NCI-H774 (cell line): ENCODE data around the gene UBTD2.
"Not testable (repeated sequence)": the region's sequence is repeated elsewhere in the genome, so short reads cannot be mapped to it uniquely, and the experiment has no call there.

Source experiments
- DNase-seq: peaks from one replicate; lab custom pipeline; 2025; lab: John Stamatoyannopoulos, UW

Gene UBTD2

GRCh38 chr5:172248637-172249036 is 34.9 kb downstream of the UBTD2 start:
- DNase-seq, result no peak

- no peak for DNase-seq
These were observed 37.9 kb downstream of the UBTD2 start for GRCh38 chr5:172245703-172246125.

GRCh38 chr5:172245046-172245445 is 38.5 kb downstream of the UBTD2 start:
- no peak for DNase-seq

GRCh38 chr5:172243302-172243701 is 40.3 kb downstream of the UBTD2 start:
- DNase-seq, result no peak

- DNase-seq, result no peak
These were observed 45.2 kb downstream of the UBTD2 start for GRCh38 chr5:172238334-172238733.

- DNase-seq, result no peak
These were observed 47.5 kb downstream of the UBTD2 start for GRCh38 chr5:172235827-172236736.

GRCh38 chr5:172235132-172235780 is 48.3 kb downstream of the UBTD2 start:
- no peak for DNase-seq

- DNase-seq, result no peak
These were observed 49.5 kb downstream of the UBTD2 start for GRCh38 chr5:172234031-172234430.

GRCh38 chr5:172229904-172230303 is 53.7 kb downstream of the UBTD2 start:
- no peak for DNase-seq

- DNase-seq, result no peak
These were observed 58.6 kb downstream of the UBTD2 start for GRCh38 chr5:172224996-172225395.

GRCh38 chr5:172223901-172224873 is 59.4 kb downstream of the UBTD2 start:
- no peak for DNase-seq

GRCh38 chr5:172219296-172219695 is 64.3 kb downstream of the UBTD2 start:
- DNase-seq, result peak; percentile 4

- no peak for DNase-seq
These were observed 67.2 kb downstream of the UBTD2 start for GRCh38 chr5:172216345-172216744.

GRCh38 chr5:172213126-172213525 is 70.4 kb downstream of the UBTD2 start:
- no peak for DNase-seq

- DNase-seq, result no peak
These were observed 71.9 kb downstream of the UBTD2 start for GRCh38 chr5:172211676-172212075.

- no peak for DNase-seq
These were observed 73.8 kb downstream of the UBTD2 start for GRCh38 chr5:172209714-172210113.

- no peak for DNase-seq
These were observed 76.1 kb downstream of the UBTD2 start for GRCh38 chr5:172207511-172207910.

GRCh38 chr5:172205984-172206383 is 77.6 kb downstream of the UBTD2 start:
- not testable (repeated sequence) for DNase-seq

- DNase-seq, result no peak
These were observed 83.1 kb downstream of the UBTD2 start for GRCh38 chr5:172200476-172200875.

- no peak for DNase-seq
These were observed 84.1 kb downstream of the UBTD2 start for GRCh38 chr5:172199446-172199845.

GRCh38 chr5:172197775-172198174 is 85.8 kb downstream of the UBTD2 start:
- not testable (repeated sequence) for DNase-seq
